H1 (cell line): ENCODE data around the gene KIF23. TPM values are rescaled to one million over a fixed set of nuclear protein-coding genes. Genes with fewer than 3 reads are reported as not detected.

Experiments used
- CTCF ChIA-PET: fragments of 300-600 bp; sonication (Branson Sonifier 250); formaldehyde crosslinking; loops from one replicate; lab custom pipeline; 2021; ENCODE audit not compliant: partially characterized antibody; lab: Charles Lee
- POLR2A ChIA-PET: fragments of 300-600 bp; sonication (Branson Sonifier 250); formaldehyde crosslinking; loops from one replicate; lab custom pipeline; 2021; ENCODE audit warnings: inconsistent platforms; ENCODE audit not compliant: partially characterized antibody; lab: Charles Lee
- DNase-seq, 2 experiments: peaks; one replicate each; pipeline versions ENCODE4 v3.0.0 to v3.0.0-alpha.2; 2010 to 2022; ENCODE audit warnings: low spot score in 2 of 2, low read depth in 1 of 2, mixed read lengths in 1 of 2
- FAIRE-seq: peaks from 2 replicates; lab custom pipeline; 2011; peaks lifted over from hg19 to GRCh38; lab: Jason Lieb, UNC
- H2AFZ ChIP-seq: 2 replicates; pipeline ENCODE4 v1.8.1; 2012; ENCODE audit warnings: low read length, inconsistent platforms
- H2AK5ac ChIP-seq: 2 replicates; pipeline ENCODE4 v1.6.1; 2013; ENCODE audit warnings: low read depth, low read length
- H2BK120ac ChIP-seq: replicated peaks from 2 replicates; pipeline ENCODE3; 2013; ENCODE audit warnings: low read depth, low read length, inconsistent platforms
- H2BK12ac ChIP-seq: 2 replicates; pipeline ENCODE4 v1.6.1; 2013; ENCODE audit warnings: low read depth, low read length
- H2BK15ac ChIP-seq: 2 replicates; pipeline ENCODE4 v1.6.1; 2013; ENCODE audit warnings: low read length
- H2BK20ac ChIP-seq: 2 replicates; pipeline ENCODE4 v1.6.1; 2013; ENCODE audit warnings: low read length
- H2BK5ac ChIP-seq: 2 replicates; pipeline ENCODE4 v1.6.1; 2013; ENCODE audit warnings: low read depth, low read length
- H3K14ac ChIP-seq: 2 replicates; pipeline ENCODE4 v1.6.1; 2013; ENCODE audit warnings: inconsistent platforms; ENCODE audit not compliant: insufficient read length
- H3K18ac ChIP-seq: 2 replicates; pipeline ENCODE4 v1.6.1; 2013; ENCODE audit warnings: low read length; ENCODE audit errors: extremely low read depth
- H3K23ac ChIP-seq: 2 replicates; pipeline ENCODE4 v1.6.1; 2013; ENCODE audit warnings: inconsistent platforms; ENCODE audit not compliant: insufficient read length
- H3K23me2 ChIP-seq: 2 replicates; pipeline ENCODE4 v1.6.1; 2013; ENCODE audit warnings: low read depth, low read length
- H3K27ac ChIP-seq: 2 replicates; pipeline ENCODE4 v1.6.1; 2011; ENCODE audit warnings: low read depth, low read length, inconsistent platforms
- H3K27me3 ChIP-seq, 4 experiments: replicated peaks in 1 of 4; 1 replicate in 1 of 4; 2 replicates in 3 of 4; pipeline versions ENCODE4 v1.6.1 to v1.8.1; 2011 to 2013; ENCODE audit warnings: low read length in 3 of 4, mild to moderate bottlenecking in 3 of 4, inconsistent platforms in 2 of 4, mixed read lengths in 2 of 4, moderate library complexity in 1 of 4; ENCODE audit not compliant: control insufficient read depth in 3 of 4, insufficient read depth in 3 of 4; ENCODE audit errors: extremely low read depth in 1 of 4
- H3K36me3 ChIP-seq, 4 experiments: 2 replicates each; pipeline versions ENCODE4 v1.6.1 to v1.8.1; 2011 to 2013; ENCODE audit warnings: mild to moderate bottlenecking in 4 of 4, low read length in 3 of 4, moderate library complexity in 2 of 4, control low read depth in 1 of 4, inconsistent platforms in 1 of 4; ENCODE audit not compliant: insufficient read depth in 4 of 4, control insufficient read depth in 2 of 4
- H3K4ac ChIP-seq: replicated peaks from 2 replicates; pipeline ENCODE3; 2013; ENCODE audit warnings: low read length, low read depth, mixed read lengths, inconsistent platforms; ENCODE audit not compliant: insufficient read length
- H3K4me1 ChIP-seq, 4 experiments: replicated peaks in 1 of 4; 1 replicate in 1 of 4; 2 replicates in 3 of 4; pipeline versions ENCODE4 v1.6.1 to v1.8.1; 2011 to 2013; ENCODE audit warnings: low read length in 3 of 4, inconsistent platforms in 2 of 4, mixed read lengths in 1 of 4; ENCODE audit not compliant: insufficient read depth in 4 of 4, control insufficient read depth in 3 of 4
- H3K4me2 ChIP-seq, 2 experiments: 2 replicates each; pipeline versions ENCODE4 v1.6.1 to v1.8.1; 2011 to 2013; ENCODE audit warnings: low read depth in 2 of 2, low read length in 2 of 2, control low read depth in 1 of 2, inconsistent platforms in 1 of 2, mild to moderate bottlenecking in 1 of 2; ENCODE audit not compliant: insufficient read depth in 1 of 2
- H3K4me3 ChIP-seq, 4 experiments: fragments of 200-600, 300-600 bp in 1 of 4; sonication (generic), shearing (Covaris generic), sonication (Bioruptor Twin) in 1 of 4; 2 replicates each; pipeline versions ENCODE4 v1.5.1 to v1.8.1; 2011 to 2016; ENCODE audit warnings: low read length in 4 of 4, low read depth in 3 of 4, control low read depth in 2 of 4, inconsistent platforms in 2 of 4, mild to moderate bottlenecking in 2 of 4, mixed read lengths in 1 of 4, moderate library complexity in 1 of 4; ENCODE audit not compliant: insufficient read depth in 2 of 4; ENCODE audit errors: extremely low read depth in 1 of 4
- H3K56ac ChIP-seq: replicated peaks from 2 replicates; pipeline ENCODE3; 2013; ENCODE audit warnings: low read depth, mild to moderate bottlenecking, mixed read lengths, low read length, inconsistent platforms; ENCODE audit not compliant: insufficient read length
- H3K79me1 ChIP-seq: 2 replicates; pipeline ENCODE4 v1.6.1; 2013; ENCODE audit warnings: low read depth, low read length, control low read depth
- H3K79me2 ChIP-seq, 2 experiments: 2 replicates each; pipeline versions ENCODE4 v1.6.1 to v1.8.1; 2012 to 2013; ENCODE audit warnings: low read length in 2 of 2, mild to moderate bottlenecking in 2 of 2, inconsistent platforms in 1 of 2; ENCODE audit not compliant: insufficient read depth in 2 of 2, control insufficient read depth in 1 of 2
- H3K9ac ChIP-seq, 4 experiments: replicated peaks in 1 of 4; 1 replicate in 1 of 4; 2 replicates in 3 of 4; pipeline versions ENCODE4 v1.6.1 to v1.8.1; 2011 to 2013; ENCODE audit warnings: low read depth in 3 of 4, low read length in 3 of 4, control low read depth in 2 of 4, mild to moderate bottlenecking in 2 of 4, moderate library complexity in 2 of 4, inconsistent platforms in 1 of 4; ENCODE audit errors: extremely low read depth in 1 of 4
- H3K9me3 ChIP-seq, 2 experiments: 2 replicates each; pipeline versions ENCODE4 v1.6.1 to v1.8.1; 2012 to 2013; ENCODE audit warnings: mild to moderate bottlenecking in 2 of 2, moderate library complexity in 2 of 2, control low read depth in 1 of 2, inconsistent platforms in 1 of 2, low read depth in 1 of 2, low read length in 1 of 2, mixed read lengths in 1 of 2; ENCODE audit not compliant: insufficient read depth in 2 of 2
- H4K20me1 ChIP-seq, 2 experiments: replicated peaks in 1 of 2; 2 replicates each; pipeline versions ENCODE3 to v1.8.1; 2011 to 2013; ENCODE audit warnings: inconsistent platforms in 2 of 2, low read length in 2 of 2, mild to moderate bottlenecking in 1 of 2; ENCODE audit not compliant: insufficient read depth in 2 of 2, control insufficient read depth in 1 of 2
- H4K5ac ChIP-seq: 2 replicates; pipeline ENCODE4 v1.6.1; 2013; ENCODE audit warnings: low read length, low read depth, mixed read lengths, inconsistent platforms; ENCODE audit not compliant: insufficient read length
- H4K8ac ChIP-seq: 2 replicates; pipeline ENCODE4 v1.8.0; 2013; ENCODE audit warnings: mild to moderate bottlenecking, moderate library complexity, low read length, inconsistent platforms; ENCODE audit not compliant: insufficient read depth; ENCODE audit errors: extremely low read depth
- H4K91ac ChIP-seq: replicated peaks from 2 replicates; pipeline ENCODE3; 2013; ENCODE audit warnings: low read length, mixed read lengths, inconsistent platforms; ENCODE audit not compliant: insufficient read length
- JUND ChIP-seq: IDR thresholded peaks from 2 replicates; pipeline ENCODE4 v1.6.1; 2011; ENCODE audit warnings: mild to moderate bottlenecking, improper control_type of control experiment, low read length
- RNF2 ChIP-seq: fragments of 200-900, 300-1000 bp; sonication (generic); IDR thresholded peaks from 2 replicates; pipeline ENCODE4 v1.7.1; 2016; ENCODE audit warnings: borderline replicate concordance, low read depth, mild to moderate bottlenecking, antibody characterized with exemption, low read length; ENCODE audit not compliant: poor library complexity, severe bottlenecking; ENCODE audit errors: missing control alignments
- RXRA ChIP-seq: IDR thresholded peaks from 2 replicates; pipeline ENCODE4 v1.6.1; 2011; ENCODE audit warnings: low read depth, mild to moderate bottlenecking, low read length, moderate library complexity; ENCODE audit not compliant: insufficient read depth
- SP4 ChIP-seq: IDR thresholded peaks from 2 replicates; pipeline ENCODE4 v1.6.1; 2012; ENCODE audit warnings: low read length, inconsistent platforms
- WGBS, 2 experiments: shearing (Covaris generic) in 1 of 2; methylation state at CpG; one replicate each; pipeline versions ENCODE4 v1.1.6 to v1.1.7; 2013 to 2015; ENCODE audit warnings: low lambda C conversion rate in 2 of 2, mixed read lengths in 2 of 2, inconsistent platforms in 1 of 2, low coverage in 1 of 2, missing lambda C conversion rate in 1 of 2; ENCODE audit not compliant: insufficient replicate concordance in 2 of 2, insufficient coverage in 1 of 2, insufficient read length in 1 of 2; ENCODE audit errors: extremely low coverage in 1 of 2, missing lambda C conversion rate in 1 of 2; 5-methylcytosine and 5-hydroxymethylcytosine counted together
- polyA plus RNA-seq, 7 experiments: library from polyadenylated mRNA; depleted of rRNA in 3 of 7; stranded (reverse) in 5 of 7; unstranded in 2 of 7; fragments of >200 nt in 5 of 7; fragments of 200-250 nt in 2 of 7; gene quantifications; 1 replicate in 5 of 7; 2 replicates in 1 of 7; 4 replicates in 1 of 7; pipeline versions ENCODE4 v1.2.1 to v1.2.3, GENCODE V29; 2011 to 2013; ENCODE audit warnings: missing spikeins in 2 of 7, mixed read lengths in 2 of 7
- total RNA-seq: library from RNA; stranded (reverse); fragmentation: NEBNext Ultra II Directional; extraction: Animal tissue kit (Norgen Biotek cat#: 25700); gene quantifications from 2 replicates; pipeline ENCODE4 v1.2.1, GENCODE V29; 2021
- TF ChIP-seq, protein P1 (sequence below): IDR thresholded peaks from 2 replicates; pipeline ENCODE4 v1.6.1; 2012; ENCODE audit warnings: inconsistent platforms

The KIF23 gene
- total and polyA plus RNA-seq, 2 of the 8 experiments (the other 6 are each of a cell fraction or from before 2014, with no cell fraction given) = 26.2 to 77.4 TPM

GRCh38 chr15:69408841-69409240, 5.3 kb upstream of the KIF23 start:
- H3K79me2 ChIP-seq = no peaks in the 10 kb centered on the region
- WGBS, 2 experiments = 72% methylated on average over 3 of the region's 3 CpGs; no CpG with 5 or more reads in 1 of the 2 experiments

More at GRCh38 chr15:69408841-69409240, 5.3 kb upstream of the KIF23 start:
- Histone ChIP-seq H3K4me1 (peaks cover 0 to under 1% (median 0%) of the 10 kb centered on the region in 4 experiments; a peak in 1 of 7 replicates), H2BK5ac (no peak overlapping the region), H3K36me3 (no peaks in the 10 kb centered on the region), H3K4me2 (no peak overlapping the region), H3K9me3 (no peaks in the 10 kb centered on the region), H3K27me3 (no peaks in the 10 kb centered on the region), H4K91ac (no peak overlapping the region), H3K23ac (no peak overlapping the region), H3K9ac (no peak overlapping the region), H3K27ac (no peak overlapping the region), H4K20me1 (no peaks in the 10 kb centered on the region), H2BK12ac (no peak overlapping the region), H3K4me3 (no peak overlapping the region), H3K23me2 (peaks cover 1% of the 10 kb centered on the region; the same call in 1 of the 2 replicates), H3K18ac (no peak overlapping the region), H4K8ac (no peak overlapping the region), H2AFZ (no peak overlapping the region), H3K79me1 (no peaks in the 10 kb centered on the region), H3K4ac (no peak overlapping the region), H2BK15ac (no peak overlapping the region), H3K56ac (no peak overlapping the region), H2BK120ac (no peak overlapping the region), H4K5ac (no peak overlapping the region), H3K14ac (no peak overlapping the region), H2BK20ac (no peak overlapping the region), H2AK5ac (no peak overlapping the region)
- TF ChIP-seq JUND (no peak), RXRA (no peak), RNF2 (no peak), SP4 (no peak)
- TF ChIP-seq, protein P1, sequence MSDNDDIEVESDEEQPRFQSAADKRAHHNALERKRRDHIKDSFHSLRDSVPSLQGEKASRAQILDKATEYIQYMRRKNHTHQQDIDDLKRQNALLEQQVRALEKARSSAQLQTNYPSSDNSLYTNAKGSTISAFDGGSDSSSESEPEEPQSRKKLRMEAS = no peak
- ChIA-PET CTCF (interaction anchor here (0.6 to 6.8 kb wide), 7 partner anchors 9 to 597 kb away, joined by 3 to 32 read pairs (median 3); no protein-coding TSS in a partner anchor), POLR2A (interaction anchor here (1.2 to 1.5 kb wide), 2 partner anchors 9 to 44 kb away, joined by 3 to 5 read pairs; partner anchors contain the start of gene RPLP1)
- DNase-seq (no peak), FAIRE-seq (no peak)
